ENCODE measurements around the gene KRTAP19-2. TPM values are rescaled to one million over a fixed set of nuclear protein-coding genes. Genes with fewer than 3 reads are reported as not detected.

KRTAP19-2 gene
- total RNA-seq, 4 donors from 2014 or later, result not detected

- no peak overlapping the region for H3K27ac ChIP-seq
- no peaks in the 10 kb centered on the region for H3K4me1 ChIP-seq
- intact Hi-C loops (cut with DNase I; ENCODE audit: low total_unique reads), result no loop called here
- no peaks in the 10 kb centered on the region for H3K27me3 ChIP-seq
- no peak for DNase-seq
- H3K36me3 ChIP-seq, result no peaks in the 10 kb centered on the region
- H3K4me3 ChIP-seq, result no peak overlapping the region
- H3K9me3 ChIP-seq, result no peaks in the 10 kb centered on the region
- 22 to 60% methylated on average over 3 of the region's 3 CpGs for WGBS, 2 donors (ENCODE audit: low coverage in 1 of 2)
- in situ Hi-C loops (cut with MboI; ENCODE audit: low pct_ligation_motif_present in 1 of 4, low pct_unique_long_range_greater_than_20kb in 1 of 4, low sequenced_read_pairs in 3 of 4), result no loop called here
- TF ChIP-seq POLR2AphosphoS5 (IDR thresholded peaks at IDR 0.05) (no peak), CTCF (IDR thresholded peaks at IDR 0.05) (peak in 1 of 5 experiments; percentile 22)
Observed at GRCh38 chr21:30463713-30464112, 23.5 kb downstream of the KRTAP19-2 start.

- TF ChIP-seq POLR2A (IDR thresholded peaks at IDR 0.05), result no peak
- TF ChIP-seq CTCF (IDR thresholded peaks at IDR 0.05), result no peak
- no peak for TF ChIP-seq POLR2AphosphoS5 (IDR thresholded peaks at IDR 0.05)
- no peak for TF ChIP-seq EP300 (IDR thresholded peaks at IDR 0.05; ENCODE audit: low read depth)
- in situ Hi-C loops (cut with MboI; ENCODE audit: low pct_ligation_motif_present in 1 of 4, low pct_unique_long_range_greater_than_20kb in 1 of 4, low sequenced_read_pairs in 3 of 4), result no loop called here
- Histone ChIP-seq H3K9me3 (no peaks in the 10 kb centered on the region), H3K27ac (no peak overlapping the region), H3K4me3 (no peak overlapping the region), H3K36me3 (no peaks in the 10 kb centered on the region), H3K4me1 (no peaks in the 10 kb centered on the region), H3K27me3 (no peaks in the 10 kb centered on the region)
- intact Hi-C loops (cut with DNase I; ENCODE audit: low total_unique reads), result no loop called here
- WGBS, 2 donors (ENCODE audit: low coverage in 1 of 2), result 81 to 90% methylated on average over 3 of the region's 3 CpGs
- no peak for DNase-seq
Observed at GRCh38 chr21:30448514-30448913, 38.7 kb downstream of the KRTAP19-2 start.

GRCh38 chr21:30447056-30447455 lies 40.2 kb downstream of the KRTAP19-2 start:
- Histone ChIP-seq H3K4me1 (no peaks in the 10 kb centered on the region), H3K36me3 (no peaks in the 10 kb centered on the region), H3K4me3 (no peak overlapping the region), H3K27me3 (no peaks in the 10 kb centered on the region), H3K27ac (no peak overlapping the region), H3K9me3 (no peaks in the 10 kb centered on the region)
- no peak for DNase-seq
- in situ Hi-C loops (cut with MboI; ENCODE audit: low pct_ligation_motif_present in 1 of 4, low pct_unique_long_range_greater_than_20kb in 1 of 4, low sequenced_read_pairs in 3 of 4), result no loop called here
- WGBS, 2 donors (ENCODE audit: low coverage in 1 of 2), result 29 to 70% methylated on average over 4 of the region's 4 CpGs
- intact Hi-C loops (cut with DNase I; ENCODE audit: low total_unique reads), result no loop called here
- TF ChIP-seq POLR2AphosphoS5 (IDR thresholded peaks at IDR 0.05) (no peak), EP300 (IDR thresholded peaks at IDR 0.05; ENCODE audit: low read depth) (no peak), POLR2A (IDR thresholded peaks at IDR 0.05) (no peak), CTCF (IDR thresholded peaks at IDR 0.05) (no peak)

GRCh38 chr21:30444204-30444603 lies 43.0 kb downstream of the KRTAP19-2 start:
- Histone ChIP-seq H3K4me1 (no peaks in the 10 kb centered on the region), H3K27ac (no peak overlapping the region), H3K27me3 (no peaks in the 10 kb centered on the region), H3K9me3 (no peaks in the 10 kb centered on the region), H3K36me3 (no peaks in the 10 kb centered on the region), H3K4me3 (no peak overlapping the region)
- intact Hi-C loops (cut with DNase I; ENCODE audit: low total_unique reads), result no loop called here
- 33 to 45% methylated on average over 1 of the region's 1 CpG for WGBS, 2 donors (ENCODE audit: low coverage in 1 of 2)
- no peak for TF ChIP-seq POLR2A (IDR thresholded peaks at IDR 0.05)
- TF ChIP-seq CTCF (IDR thresholded peaks at IDR 0.05), result no peak
- TF ChIP-seq EP300 (IDR thresholded peaks at IDR 0.05; ENCODE audit: low read depth), result no peak
- TF ChIP-seq POLR2AphosphoS5 (IDR thresholded peaks at IDR 0.05), result no peak
- in situ Hi-C loops (cut with MboI; ENCODE audit: low pct_ligation_motif_present in 1 of 4, low pct_unique_long_range_greater_than_20kb in 1 of 4, low sequenced_read_pairs in 3 of 4), result no loop called here
- no peak for DNase-seq
